Lower leg skin (tissue), 3 donors: Measurements from ENCODE around the gene CDH13.

ENCODE experiments used
- CTCF ChIP-seq, 3 donors: fragments of 450-650 bp; IDR thresholded peaks; one replicate each; pipeline ENCODE4 v1.5.1; 2016; ENCODE audit warnings: antibody characterized with exemption in 3 of 3, mild to moderate bottlenecking in 3 of 3, moderate library complexity in 2 of 3
- POLR2A ChIP-seq, 2 donors: fragments of 450-650 bp; IDR thresholded peaks; one replicate each; pipeline ENCODE4 v1.6.1; 2016 to 2017; ENCODE audit warnings: antibody characterized with exemption in 2 of 2, mild to moderate bottlenecking in 1 of 2, moderate library complexity in 1 of 2

- TF ChIP-seq CTCF (IDR thresholded peaks at IDR 0.05): no peak
- TF ChIP-seq POLR2A (IDR thresholded peaks at IDR 0.05): no peak
Observed at GRCh38 chr16:82848013-82848412, 221.2 kb downstream of the CDH13 start.
